GM12892 (cell line): ENCODE measurements around the gene MST1R.

Source experiments
- POLR2A ChIP-seq: IDR thresholded peaks from 2 replicates; pipeline ENCODE4 v1.6.1; 2011; ENCODE audit warnings: low read depth, low read length, control low read depth
- POLR2AphosphoS5 ChIP-seq: IDR thresholded peaks from 2 replicates; pipeline ENCODE4 v1.6.1; 2011; ENCODE audit warnings: low read depth, low read length, control low read depth

- no peak for TF ChIP-seq POLR2A
- TF ChIP-seq POLR2AphosphoS5, result no peak
Observed at GRCh38 chr3:49924683-49925082, 21.0 kb upstream of the MST1R start.
